Lung microvascular endothelial cell (primary cell): ENCODE results near the gene VWA5B1. TPM values are rescaled to one million over a fixed set of nuclear protein-coding genes. Genes with fewer than 3 reads are reported as not detected.

ENCODE experiments used
- DNase-seq, 2 donors: peaks; one replicate each; pipeline versions ENCODE4 v3.0.0 to v3.0.0-alpha.2; 2010; ENCODE audit warnings: low read depth in 2 of 2
- total RNA-seq: library from RNA; depleted of rRNA; stranded (reverse); fragments of >200 nt; gene quantifications from 2 replicates; pipeline ENCODE4 v1.2.1, GENCODE V29; 2014

VWA5B1 gene
- total RNA-seq, 1 donor from 2014 or later, result not detected

DNA sequence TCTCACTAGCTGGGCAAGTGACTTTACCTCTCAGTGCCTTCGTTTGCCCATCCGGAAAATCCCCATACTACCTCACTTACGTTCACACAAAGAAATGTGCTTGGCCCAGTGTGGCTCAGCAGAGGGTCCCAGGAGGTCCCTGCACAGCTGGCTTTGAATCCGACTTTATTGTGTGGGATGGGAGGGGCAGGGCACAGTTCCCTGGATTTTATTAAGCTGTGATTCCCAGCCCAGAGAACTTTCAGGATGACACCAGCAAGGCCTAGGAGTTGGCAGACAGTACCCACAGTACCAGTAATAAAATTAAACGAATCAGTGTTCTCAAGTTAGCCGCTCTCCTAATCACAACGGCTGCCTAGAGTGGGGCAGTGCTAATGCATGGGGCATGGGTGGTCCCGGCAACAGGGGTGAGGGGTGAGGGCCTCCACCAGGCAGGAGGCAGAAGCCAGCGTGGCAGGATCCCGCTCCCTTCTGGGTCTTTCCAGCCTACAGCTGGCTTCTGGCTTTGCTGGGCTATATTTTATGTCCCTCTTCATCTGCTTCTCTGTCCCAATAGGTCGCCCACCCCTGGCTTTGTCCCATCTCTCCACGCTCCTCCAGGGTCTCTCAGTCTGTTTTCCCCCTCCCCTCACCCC is 74.9 kb downstream of the VWA5B1 start:
- DNase-seq, result no peak

DNA sequence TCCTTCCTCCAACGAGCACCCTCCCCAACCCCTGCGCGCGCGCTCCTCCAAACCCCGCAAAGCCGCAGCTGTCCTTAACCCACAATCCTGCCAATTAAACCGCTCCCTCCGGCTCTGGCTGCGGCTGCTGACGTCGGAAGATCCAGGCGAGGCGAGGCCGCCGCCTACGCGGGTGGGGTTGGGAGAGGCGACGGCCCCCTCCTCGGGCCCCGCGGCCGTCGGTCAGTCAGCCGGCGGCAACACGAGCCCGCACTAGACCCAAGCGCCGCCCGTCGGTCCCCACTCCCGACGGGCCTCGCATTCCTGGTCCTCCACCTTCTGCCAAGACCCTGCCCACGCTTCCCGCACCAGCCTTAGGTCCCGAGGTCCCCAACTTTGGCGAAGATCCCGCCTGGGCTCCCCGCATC is 75.4 kb downstream of the VWA5B1 start:
- no peak for DNase-seq

DNA sequence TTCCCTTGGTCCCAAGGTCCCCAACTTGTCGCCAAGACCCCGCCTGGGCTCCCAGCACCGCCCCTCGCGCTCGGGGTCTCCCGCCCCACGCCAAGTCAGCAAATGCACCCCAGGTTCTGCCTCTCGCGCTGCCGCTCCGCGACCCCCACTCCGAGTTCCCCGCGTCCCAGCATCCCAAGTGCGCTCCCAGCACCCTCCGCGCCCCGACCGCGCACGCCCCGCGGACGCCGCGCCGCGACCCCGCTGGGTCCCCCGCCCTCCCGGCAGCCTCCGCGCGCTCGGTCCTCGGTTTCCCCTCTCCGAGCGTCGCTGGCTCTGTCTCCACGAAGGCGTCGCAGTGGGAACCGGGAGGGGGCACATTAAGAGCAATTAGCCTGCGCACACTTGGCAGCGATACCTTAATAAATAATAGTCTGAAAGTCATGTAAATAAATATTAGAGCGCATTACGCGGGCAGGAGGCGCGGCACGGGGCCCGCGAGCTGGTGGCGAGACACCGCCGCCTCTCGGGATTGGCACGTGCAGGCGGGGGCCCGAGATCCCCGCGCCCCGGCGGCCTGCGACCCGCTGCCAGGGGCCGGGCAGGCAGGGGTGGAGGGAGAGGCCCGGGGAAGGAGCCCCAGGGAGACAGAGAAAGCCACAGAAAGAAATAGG is 75.9 kb downstream of the VWA5B1 start:
- DNase-seq, result no peak

DNA sequence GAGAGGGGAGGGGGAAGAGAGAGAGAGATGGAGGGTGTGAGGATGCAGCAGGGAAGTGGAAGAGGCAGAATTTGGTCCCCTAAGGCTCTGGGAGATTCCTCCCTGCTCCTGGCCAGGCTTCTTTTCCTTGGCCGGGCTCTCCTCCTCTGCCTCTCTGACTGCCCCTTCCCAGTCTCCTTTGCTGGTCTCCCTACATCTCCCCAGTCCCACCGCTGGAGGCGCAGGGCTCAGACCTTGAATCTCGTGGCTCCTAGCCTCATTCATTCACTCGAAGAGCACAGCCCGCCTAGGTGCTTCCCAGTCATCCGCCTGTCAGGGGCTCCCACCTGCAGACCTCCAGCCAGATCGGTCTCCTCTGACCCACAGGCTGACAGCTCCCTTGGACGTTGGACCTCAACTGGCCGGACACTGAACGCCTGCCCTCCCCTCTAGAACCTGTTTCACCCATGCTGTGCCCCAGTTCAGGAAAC is 76.5 kb downstream of the VWA5B1 start:
- peak; percentile 19 for DNase-seq

DNA sequence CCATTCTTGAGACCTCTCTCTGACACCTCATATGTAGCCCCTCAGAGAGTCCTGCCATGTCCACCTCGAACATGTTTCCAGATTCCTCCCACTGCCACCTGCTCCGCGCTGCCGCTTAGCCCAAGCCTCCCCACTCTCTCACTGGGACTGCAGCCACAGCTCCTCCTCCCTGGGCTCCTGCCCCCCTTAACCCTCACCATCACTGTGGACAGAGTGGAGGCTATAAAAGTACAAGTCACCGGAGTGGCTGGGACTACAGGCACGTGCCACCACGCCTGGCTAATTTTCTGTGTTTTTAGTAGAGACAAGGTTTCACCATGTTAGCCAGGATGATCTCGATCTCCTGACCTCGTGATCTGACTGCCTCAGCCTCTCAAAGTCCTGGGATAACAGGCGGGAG is 77.0 kb downstream of the VWA5B1 start:
- DNase-seq, result no peak

DNA sequence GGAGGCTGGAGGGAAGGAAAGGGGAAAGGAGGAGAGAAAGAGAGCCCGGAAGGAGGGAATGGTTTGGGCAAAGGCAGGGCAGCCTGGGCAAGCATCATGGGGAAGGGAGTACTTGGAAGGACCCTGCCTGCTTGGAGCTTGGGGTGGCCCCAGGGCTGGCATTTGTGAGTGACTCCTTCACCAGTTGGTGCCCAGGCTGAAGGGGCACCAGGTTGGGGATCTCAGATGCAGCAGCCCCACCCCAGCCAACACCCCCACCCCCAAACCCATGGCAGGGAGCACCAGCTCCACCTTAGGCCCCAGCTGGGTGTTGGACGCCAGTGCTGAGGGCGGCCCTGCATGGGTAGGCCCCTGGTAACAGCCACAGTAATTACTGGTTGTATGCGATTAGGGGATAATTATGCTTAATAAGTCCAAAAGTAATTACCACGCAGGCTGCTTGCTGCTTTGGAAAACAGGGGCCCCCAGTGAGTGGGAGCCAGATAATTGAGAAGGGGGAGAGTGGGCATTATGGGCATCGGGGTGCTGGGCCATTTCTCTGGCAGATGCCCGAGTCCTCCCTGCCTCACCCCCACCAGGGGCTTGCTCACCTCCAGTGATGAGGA is 78.3 kb downstream of the VWA5B1 start:
- no peak for DNase-seq

DNA sequence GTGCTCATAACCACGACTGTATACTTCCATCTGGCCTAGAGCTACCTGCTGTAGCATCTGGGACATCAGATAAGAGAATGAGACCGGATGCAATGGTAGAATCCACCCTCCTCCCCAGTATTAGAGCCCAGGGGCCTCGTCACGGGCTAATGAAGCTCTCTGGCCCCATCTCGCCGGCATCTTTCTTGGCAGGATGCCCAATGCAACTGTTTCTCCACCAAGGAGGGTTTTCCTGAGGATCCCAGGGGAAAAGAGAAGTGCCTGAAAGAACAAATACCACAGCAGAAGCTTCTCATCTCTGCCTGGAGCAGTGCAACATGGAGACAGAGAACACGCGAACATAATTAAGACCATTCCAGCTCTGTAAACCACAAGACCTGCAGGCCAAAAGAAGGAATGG is 80.0 kb downstream of the VWA5B1 start:
- DNase-seq, result no peak

GRCh38 chr1:20371411-20371810 is 80.7 kb downstream of the VWA5B1 start:
- DNase-seq, result peak; percentile 16 to 18

GRCh38 chr1:20371883-20372282 is 81.2 kb downstream of the VWA5B1 start:
- no peak for DNase-seq

DNA sequence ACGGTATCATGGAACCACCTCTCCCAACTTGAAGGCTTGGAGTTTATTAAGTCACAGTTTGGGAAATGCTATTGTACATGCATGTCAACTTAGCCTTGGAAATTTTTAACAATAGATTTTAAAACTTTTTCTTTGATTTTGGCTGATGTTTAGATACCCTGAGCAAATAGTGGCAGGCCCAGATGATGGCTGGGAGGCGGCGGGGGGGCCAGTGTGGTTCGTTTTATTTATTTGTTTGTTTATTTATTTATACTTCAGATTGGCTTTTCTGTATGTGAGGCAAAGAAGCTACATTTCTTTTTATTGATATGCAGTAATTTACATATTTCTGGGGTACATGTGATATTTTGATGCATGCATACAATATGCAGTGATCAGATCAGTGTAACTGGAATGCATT is 82.0 kb downstream of the VWA5B1 start:
- no peak for DNase-seq

DNA sequence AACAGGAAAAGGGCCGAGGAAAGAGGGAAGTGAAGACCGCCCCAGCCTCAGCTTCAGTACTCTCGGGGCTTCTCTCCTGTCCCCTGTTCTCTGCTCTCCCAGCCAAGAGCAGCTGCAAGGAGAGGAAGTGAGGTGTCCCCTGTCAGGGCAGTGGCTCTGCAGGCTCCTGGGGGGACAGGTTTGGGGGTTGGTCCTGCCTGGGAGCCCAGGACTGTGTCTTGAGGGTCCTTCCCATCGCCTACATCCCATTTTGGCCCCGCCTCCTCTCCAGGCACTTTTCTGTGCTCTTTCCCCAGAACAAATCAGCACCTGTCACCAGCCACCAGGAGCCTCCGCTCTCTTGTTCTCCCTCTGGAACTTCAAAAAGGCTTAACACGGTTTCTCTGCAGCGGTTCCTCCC is 82.6 kb downstream of the VWA5B1 start:
- no peak for DNase-seq

GRCh38 chr1:20373764-20374163 is 83.1 kb downstream of the VWA5B1 start:
- no peak for DNase-seq

DNA sequence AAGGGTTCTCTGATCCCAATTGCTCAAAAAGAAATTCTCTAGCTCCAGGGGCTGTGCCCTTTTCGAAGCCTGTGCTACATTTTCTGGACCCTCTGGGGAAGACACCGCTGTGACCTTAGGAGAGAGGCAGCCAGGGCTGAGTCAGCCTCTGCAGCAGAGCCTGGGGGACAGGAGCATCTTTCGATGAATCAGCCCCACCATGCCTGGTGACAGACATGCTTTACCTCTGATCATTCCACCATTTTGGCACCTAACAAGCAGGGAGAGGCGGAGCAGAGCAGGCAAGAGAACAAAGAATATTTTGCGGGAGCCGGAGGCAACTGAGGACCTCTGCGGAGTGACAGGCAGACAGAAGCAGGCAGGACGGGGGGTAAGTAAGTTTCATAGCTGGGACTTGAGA is 84.9 kb downstream of the VWA5B1 start:
- DNase-seq, result no peak

GRCh38 chr1:20376171-20376570 is 85.5 kb downstream of the VWA5B1 start:
- DNase-seq, result no peak

DNA sequence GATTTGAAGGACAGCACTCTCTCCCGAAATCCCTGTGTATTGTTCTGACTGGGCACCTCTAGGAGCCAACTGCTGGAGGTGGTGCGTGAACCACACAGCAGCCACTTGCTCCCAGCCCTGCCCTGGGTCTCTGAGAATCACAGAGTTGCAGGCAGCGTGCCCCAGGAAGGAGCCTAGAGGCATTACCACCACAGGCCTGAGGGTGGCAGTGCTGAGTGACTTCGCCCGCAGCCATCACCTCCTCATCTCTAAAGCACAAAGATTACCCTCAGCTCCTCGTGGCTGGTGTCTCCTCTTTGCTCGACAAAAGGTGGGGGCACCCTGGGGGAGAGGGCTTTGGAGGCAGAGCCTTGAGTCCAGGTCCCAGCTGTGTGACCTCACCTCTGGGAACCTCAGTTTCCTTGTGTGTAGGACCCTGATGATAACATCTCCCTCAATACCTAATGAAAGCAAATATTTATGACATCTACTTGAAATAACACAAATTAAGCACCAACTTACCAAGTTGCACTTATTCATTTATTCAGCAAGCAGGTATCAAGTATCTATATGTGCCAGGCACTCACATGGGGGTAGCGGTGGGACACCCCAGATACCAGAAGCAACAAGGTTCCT is 86.3 kb downstream of the VWA5B1 start:
- DNase-seq, result peak; percentile 33 to 37

DNA sequence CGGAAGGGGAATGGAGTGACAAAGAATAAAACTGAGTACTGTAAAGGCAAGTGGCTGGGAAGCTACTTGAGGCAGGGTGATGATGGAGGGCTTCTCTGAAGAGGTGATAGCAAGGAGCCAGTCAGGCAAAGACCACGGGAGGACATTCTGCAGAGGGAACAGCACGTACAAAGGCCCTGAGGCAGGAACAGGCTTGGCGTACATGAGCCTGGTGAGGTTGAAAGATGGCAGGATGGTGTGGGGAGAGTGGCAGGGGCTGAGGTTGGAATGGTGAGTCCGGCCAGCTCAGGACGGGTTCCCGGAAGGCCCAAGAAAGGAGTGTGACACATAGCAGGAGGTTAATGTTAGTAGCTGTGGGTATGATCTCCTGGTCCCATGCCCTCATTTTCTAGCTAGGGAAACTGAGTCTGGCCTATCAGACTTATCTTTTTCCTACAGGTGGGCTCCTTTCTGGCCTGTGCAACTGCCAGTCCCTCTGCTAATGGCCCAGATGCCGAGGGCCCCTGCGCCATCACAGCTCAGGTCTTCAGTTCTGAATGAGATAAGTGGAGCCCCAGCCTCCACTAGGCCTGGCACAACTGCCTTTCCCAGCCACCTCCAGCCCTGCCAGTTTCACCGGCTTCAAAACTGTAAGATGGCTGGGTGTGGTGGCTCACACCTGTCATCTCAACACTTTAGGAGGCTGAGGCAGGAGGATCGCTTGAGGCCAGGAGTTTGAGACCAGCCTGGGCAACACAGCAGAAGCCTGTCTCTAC is 87.0 kb downstream of the VWA5B1 start:
- DNase-seq, result no peak

- DNase-seq, result no peak
Measured at GRCh38 chr1:20379075-20379474, 88.4 kb downstream of the VWA5B1 start.

- DNase-seq, result no peak
Measured at GRCh38 chr1:20380175-20380574, 89.5 kb downstream of the VWA5B1 start.

DNA sequence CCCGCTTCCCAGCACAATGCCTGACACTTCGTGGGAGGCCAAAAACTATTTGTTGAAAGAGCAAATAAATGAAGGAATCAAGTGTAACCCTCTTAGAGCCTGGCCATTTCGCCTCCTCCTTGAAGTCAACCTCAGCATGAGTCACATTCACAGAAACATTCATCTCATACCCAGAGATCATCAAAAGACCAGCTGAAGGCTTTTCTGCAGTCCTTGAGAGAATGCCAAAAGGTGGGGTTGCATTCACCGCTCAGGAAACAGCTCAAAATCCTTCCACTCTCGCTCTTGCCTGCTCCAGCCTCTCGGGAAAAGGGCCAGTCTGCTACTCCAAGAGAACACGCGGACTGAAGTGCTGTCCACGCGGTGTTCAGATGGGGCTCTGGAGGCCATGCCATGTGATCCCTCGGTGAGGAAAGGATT is 90.0 kb downstream of the VWA5B1 start:
- peak in 1 of 2 donors; percentile 4 for DNase-seq

DNA sequence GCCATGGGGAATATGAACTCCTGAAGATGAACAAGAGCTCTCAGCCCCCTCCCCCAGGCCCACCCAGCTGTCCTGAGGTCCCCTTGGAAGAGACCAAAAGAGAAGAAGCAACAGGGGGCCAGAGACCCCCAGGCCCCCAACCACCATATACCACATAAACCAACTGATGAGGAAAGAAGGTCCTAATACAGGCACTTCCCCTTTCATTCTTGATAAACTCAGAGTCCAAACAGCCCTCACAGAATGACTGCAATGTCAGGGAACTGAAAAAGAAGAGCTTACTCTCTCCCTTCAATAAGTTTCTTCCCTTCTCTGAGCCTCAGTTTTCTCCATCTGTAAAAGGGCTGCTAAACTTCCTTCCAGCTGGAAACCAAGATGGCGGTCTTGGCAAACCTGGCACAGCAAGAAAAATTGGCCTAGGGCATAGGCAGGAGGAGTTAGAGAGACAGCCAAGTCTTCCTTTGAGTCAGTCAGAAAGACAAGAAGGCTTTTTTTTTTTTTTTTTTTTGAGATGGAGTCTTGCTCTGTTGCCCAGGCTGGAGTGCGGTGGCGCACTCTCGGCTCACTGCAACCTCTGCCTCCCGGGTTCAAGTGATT is 90.5 kb downstream of the VWA5B1 start:
- no peak for DNase-seq

GRCh38 chr1:20381961-20382360 is 91.3 kb downstream of the VWA5B1 start:
- DNase-seq, result no peak
